IMR-90 (cell line): Measurements from ENCODE around the gene UNC5A. TPM values are rescaled to one million over a fixed set of nuclear protein-coding genes. Genes with fewer than 3 reads are reported as not detected.

Source experiments
- ATAC-seq: fragments of 200-7000 bp; cut with Tn5 transposase; 2 replicates; pipeline ENCODE4 v1.9.1; 2020; ENCODE audit warnings: low read depth, mild to moderate bottlenecking, moderate library complexity
- BruUV-seq: library from RNA; stranded (reverse); fragments of 400-500 nt; replicated peaks from 2 replicates; lab custom pipeline; 2021; lab: Mats Ljungman, UMichigan
- CTCF ChIA-PET: fragments of 300-600 bp; formaldehyde crosslinking; extraction: SDS; loops from one replicate; lab custom pipeline; 2021; ENCODE audit warnings: antibody characterized with exemption; lab: Yijun Ruan, JAX
- POLR2A ChIA-PET: fragments of 300-600 bp; sonication (Branson Sonifier 250); formaldehyde crosslinking; loops from one replicate; lab custom pipeline; 2022; ENCODE audit warnings: antibody characterized with exemption; ENCODE audit not compliant: unreplicated experiment; lab: Charles Lee
- DNase-seq: peaks from one replicate; pipeline ENCODE4 v3.0.0; 2013
- H2AFZ ChIP-seq: replicated peaks from 2 replicates; pipeline ENCODE3; 2013; ENCODE audit warnings: low read length, mild to moderate bottlenecking; ENCODE audit not compliant: poor library complexity
- H2AK5ac ChIP-seq: 2 replicates; pipeline ENCODE4 v1.6.1; 2013; ENCODE audit warnings: low read depth, low read length, inconsistent platforms
- H2AK9ac ChIP-seq: replicated peaks from 2 replicates; pipeline ENCODE3; 2013; ENCODE audit warnings: mild to moderate bottlenecking, low read depth, low read length, moderate library complexity; ENCODE audit not compliant: poor library complexity
- H2BK120ac ChIP-seq: 2 replicates; pipeline ENCODE4 v1.6.1; 2013; ENCODE audit warnings: low read depth, low read length, inconsistent platforms
- H2BK15ac ChIP-seq: 3 replicates; pipeline ENCODE4 v1.6.1; 2013; ENCODE audit warnings: low read depth, low read length, inconsistent platforms
- H2BK20ac ChIP-seq: 2 replicates; pipeline ENCODE4 v1.6.1; 2013; ENCODE audit warnings: low read depth, mild to moderate bottlenecking, inconsistent platforms, low read length, moderate library complexity
- H2BK5ac ChIP-seq: 2 replicates; pipeline ENCODE4 v1.6.1; 2013; ENCODE audit warnings: mild to moderate bottlenecking, low read depth, low read length, inconsistent platforms; ENCODE audit not compliant: poor library complexity, severe bottlenecking
- H3K14ac ChIP-seq: replicated peaks from 2 replicates; pipeline ENCODE4 v1.6.1; 2013; ENCODE audit warnings: low read depth, low read length, inconsistent platforms
- H3K18ac ChIP-seq: 2 replicates; pipeline ENCODE4 v1.6.1; 2013; ENCODE audit warnings: low read depth, low read length, control low read depth
- H3K23ac ChIP-seq: 2 replicates; pipeline ENCODE4 v1.6.1; 2013; ENCODE audit warnings: low read depth, low read length, inconsistent platforms
- H3K27ac ChIP-seq: 2 replicates; pipeline ENCODE4 v1.5.1; 2013; ENCODE audit warnings: mild to moderate bottlenecking, control low read depth, low read length; ENCODE audit not compliant: insufficient read depth
- H3K27me3 ChIP-seq: 2 replicates; pipeline ENCODE4 v1.6.1; 2013; ENCODE audit warnings: low read length; ENCODE audit not compliant: control insufficient read depth, insufficient read depth
- H3K36me3 ChIP-seq: 2 replicates; pipeline ENCODE4 v1.6.1; 2013; ENCODE audit warnings: low read length, mixed read lengths; ENCODE audit not compliant: control insufficient read depth, insufficient read depth
- H3K4ac ChIP-seq: 2 replicates; pipeline ENCODE4 v1.6.1; 2013; ENCODE audit warnings: low read depth, low read length, inconsistent platforms
- H3K4me1 ChIP-seq: 2 replicates; pipeline ENCODE4 v1.6.1; 2013; ENCODE audit warnings: low read length, mixed read lengths; ENCODE audit not compliant: control insufficient read depth, insufficient read depth
- H3K4me2 ChIP-seq: 2 replicates; pipeline ENCODE4 v1.6.1; 2013; ENCODE audit warnings: low read depth, mild to moderate bottlenecking, control low read depth, low read length, moderate library complexity
- H3K4me3 ChIP-seq: 2 replicates; pipeline ENCODE4 v1.5.1; 2013; ENCODE audit warnings: low read depth, mild to moderate bottlenecking, control low read depth, low read length, moderate library complexity; ENCODE audit not compliant: insufficient read depth
- H3K56ac ChIP-seq: 2 replicates; pipeline ENCODE4 v1.6.1; 2013; ENCODE audit warnings: low read length, inconsistent platforms; ENCODE audit not compliant: insufficient read depth; ENCODE audit errors: extremely low read depth
- H3K79me1 ChIP-seq, 2 experiments: 2 replicates each; pipeline ENCODE4 v1.6.1; 2013; ENCODE audit warnings: low read length in 2 of 2, inconsistent platforms in 1 of 2, low read depth in 1 of 2
- H3K9ac ChIP-seq: 2 replicates; pipeline ENCODE4 v1.6.1; 2013; ENCODE audit warnings: low read depth, low read length, control low read depth
- H3K9me1 ChIP-seq: 2 replicates; pipeline ENCODE4 v1.6.1; 2013; ENCODE audit warnings: low read length, inconsistent platforms; ENCODE audit not compliant: insufficient read depth
- H3K9me3 ChIP-seq: 2 replicates; pipeline ENCODE4 v1.6.1; 2013; ENCODE audit warnings: low read length; ENCODE audit not compliant: control insufficient read depth, insufficient read depth
- H4K20me1 ChIP-seq: 2 replicates; pipeline ENCODE4 v1.6.1; 2013; ENCODE audit warnings: low read length, inconsistent platforms; ENCODE audit not compliant: insufficient read depth
- H4K5ac ChIP-seq: 2 replicates; pipeline ENCODE4 v1.6.1; 2013; ENCODE audit warnings: mild to moderate bottlenecking, low read depth, low read length, control low read depth
- H4K8ac ChIP-seq, 2 experiments: 2 replicates each; pipeline ENCODE4 v1.6.1; 2013; ENCODE audit warnings: low read depth in 2 of 2, low read length in 2 of 2, control low read depth in 1 of 2, inconsistent platforms in 1 of 2
- H4K91ac ChIP-seq: 2 replicates; pipeline ENCODE4 v1.6.1; 2013; ENCODE audit warnings: low read depth, low read length, inconsistent platforms; ENCODE audit not compliant: insufficient read depth
- CHD1 ChIP-seq: IDR thresholded peaks from 2 replicates; pipeline ENCODE4 v1.6.1; 2012; ENCODE audit warnings: low read depth, low read length, improper control_type of control experiment
- MAZ ChIP-seq: IDR thresholded peaks from 2 replicates; pipeline ENCODE4 v1.6.1; 2012; ENCODE audit warnings: low read depth, mild to moderate bottlenecking, low read length, improper control_type of control experiment, moderate library complexity, borderline replicate concordance
- MXI1 ChIP-seq: IDR thresholded peaks from 2 replicates; pipeline ENCODE4 v1.6.1; 2012; ENCODE audit warnings: low read depth, mild to moderate bottlenecking, low read length, moderate library complexity, borderline replicate concordance
- NFE2L2 ChIP-seq: fragments of 150-350 bp; IDR thresholded peaks from 2 replicates; pipeline ENCODE4 v1.6.1; 2016; ENCODE audit warnings: low read depth, mild to moderate bottlenecking, low read length
- SMC3 ChIP-seq: fragments of 150-350 bp; IDR thresholded peaks from 2 replicates; pipeline ENCODE4 v1.6.1; 2016; ENCODE audit warnings: low read depth, mild to moderate bottlenecking, antibody characterized with exemption, low read length, moderate library complexity
- WGBS, 2 experiments: methylation state at CpG; one replicate each; pipeline versions ENCODE4 v1.1.5 to v1.1.7; 2013; ENCODE audit warnings: missing lambda C conversion rate in 2 of 2; ENCODE audit not compliant: insufficient read length in 1 of 2; ENCODE audit errors: extremely low coverage in 2 of 2; 5-methylcytosine and 5-hydroxymethylcytosine counted together
- dilution Hi-C: fragments of 300-500 bp; cut with HindIII; formaldehyde crosslinking; loops from one replicate; pipeline ENCODE4 v1.14.3; 2018; ENCODE audit warnings: low sequenced_read_pairs; ENCODE audit not compliant: unreplicated experiment
- in situ Hi-C: fragments of 300-500 bp; cut with MboI; formaldehyde crosslinking; loops from 3 replicates; pipeline ENCODE4 v1.14.3; 2019; ENCODE audit warnings: low sequenced_read_pairs, inconsistent platforms, mixed read lengths
- intact Hi-C: fragments of 100-400 bp; cut with micrococcal nuclease; formaldehyde crosslinking; loops from 2 replicates; pipeline ENCODE4 v1.10.0; 2022
- polyA plus RNA-seq, 3 experiments: library from polyadenylated mRNA; depleted of rRNA; stranded (reverse); fragments of >200 nt; gene quantifications; 2 replicates each; pipeline ENCODE4 v1.2.3, GENCODE V29; 2012; ENCODE audit warnings: low replicate concordance in 1 of 3
- total RNA-seq: library from RNA; depleted of rRNA; stranded (reverse); fragments of >200 nt; gene quantifications from 2 replicates; pipeline ENCODE4 v1.2.3, GENCODE V29; 2012
- TF ChIP-seq, protein P1 (sequence below): fragments of 150-350 bp; IDR thresholded peaks from 2 replicates; pipeline ENCODE4 v1.6.1; 2016; ENCODE audit warnings: low read depth, mild to moderate bottlenecking, low read length, moderate library complexity, borderline replicate concordance

The UNC5A gene
- total and polyA plus RNA-seq, 2 of the 4 experiments (the other 2 are of a cell fraction): not detected

DNA sequence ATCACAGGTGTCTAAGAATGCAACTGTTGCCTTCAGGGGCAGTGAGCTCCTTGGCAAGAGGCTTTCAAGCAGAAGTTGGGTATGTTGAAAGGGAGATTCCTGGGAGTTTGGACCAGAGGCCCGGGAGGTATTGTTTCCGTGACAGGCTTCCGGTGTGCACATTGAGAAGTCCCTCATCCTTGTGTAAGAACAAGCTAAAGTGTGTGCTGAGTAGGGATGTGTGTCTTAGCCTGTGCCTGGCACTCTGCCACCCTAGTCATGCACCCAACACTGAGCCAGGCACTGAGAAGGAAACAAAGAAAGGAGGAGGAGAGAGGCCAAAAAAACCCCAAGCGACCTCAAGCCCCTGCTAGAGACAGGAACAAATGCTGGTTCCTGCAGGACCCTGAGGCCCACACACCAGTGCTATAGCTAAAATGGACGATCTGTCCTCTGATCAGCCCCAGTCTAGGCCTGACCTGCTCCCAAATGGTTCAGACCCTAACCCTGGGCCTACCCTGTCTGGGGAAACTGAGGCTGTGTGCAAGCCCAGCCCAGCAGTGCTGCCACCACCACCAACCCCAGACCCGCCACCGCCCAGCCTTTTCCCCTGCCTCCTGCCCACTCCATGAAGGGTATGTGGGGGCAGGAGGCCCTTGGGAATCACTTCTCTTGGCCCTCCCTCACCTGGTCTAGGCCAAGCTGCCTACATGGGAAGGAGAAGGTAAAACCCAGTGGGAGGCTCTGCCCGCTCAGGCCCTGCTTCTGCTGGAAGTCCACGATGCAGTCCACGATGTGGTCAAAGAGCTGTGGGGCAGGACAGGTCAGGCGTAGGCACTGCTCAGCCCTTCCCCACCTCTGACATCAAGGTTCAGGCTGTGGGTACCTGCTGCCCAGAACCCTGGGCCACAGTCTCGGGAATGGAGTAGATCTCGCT, 76.2 kb downstream of the UNC5A start:
- ChIA-PET CTCF (no interaction called here), POLR2A (interaction anchor here (0.5 kb wide), 1 partner anchor 212 kb away, joined by 7 read pairs; no protein-coding TSS in a partner anchor)
- Histone ChIP-seq H4K8ac (no peak overlapping the region), H3K23ac (no peak overlapping the region), H2BK15ac (no peak overlapping the region), H3K4ac (no peak overlapping the region), H3K4me3 (no peak overlapping the region), H3K27ac (no peak overlapping the region), H3K27me3 (peaks cover 50% of the 10 kb centered on the region), H3K56ac (no peak overlapping the region), H3K4me2 (no peak overlapping the region), H2BK20ac (no peak overlapping the region), H2AFZ (peak overlapping the region; percentile 44), H4K20me1 (no peaks in the 10 kb centered on the region), H2BK5ac (no peak overlapping the region), H3K36me3 (no peaks in the 10 kb centered on the region), H3K18ac (no peak overlapping the region), H3K14ac (no peak overlapping the region), H3K9ac (no peak overlapping the region), H2AK5ac (no peak overlapping the region), H3K9me1 (no peaks in the 10 kb centered on the region), H4K5ac (no peak overlapping the region), H2AK9ac (no peak overlapping the region), H3K9me3 (no peaks in the 10 kb centered on the region), H3K79me1 (no peaks in the 10 kb centered on the region), H4K91ac (no peak overlapping the region), H2BK120ac (no peak overlapping the region), H3K4me1 (no peaks in the 10 kb centered on the region)
- in situ Hi-C loops: no loop called here
- WGBS, 2 experiments: 83% methylated on average over 2 of the region's 13 CpGs; no CpG with 5 or more reads in 1 of the 2 experiments
- intact Hi-C loops: no loop called here
- TF ChIP-seq MXI1 (no peak), NFE2L2 (no peak), SMC3 (no peak), MAZ (no peak), CHD1 (no peak)
- TF ChIP-seq, protein P1, sequence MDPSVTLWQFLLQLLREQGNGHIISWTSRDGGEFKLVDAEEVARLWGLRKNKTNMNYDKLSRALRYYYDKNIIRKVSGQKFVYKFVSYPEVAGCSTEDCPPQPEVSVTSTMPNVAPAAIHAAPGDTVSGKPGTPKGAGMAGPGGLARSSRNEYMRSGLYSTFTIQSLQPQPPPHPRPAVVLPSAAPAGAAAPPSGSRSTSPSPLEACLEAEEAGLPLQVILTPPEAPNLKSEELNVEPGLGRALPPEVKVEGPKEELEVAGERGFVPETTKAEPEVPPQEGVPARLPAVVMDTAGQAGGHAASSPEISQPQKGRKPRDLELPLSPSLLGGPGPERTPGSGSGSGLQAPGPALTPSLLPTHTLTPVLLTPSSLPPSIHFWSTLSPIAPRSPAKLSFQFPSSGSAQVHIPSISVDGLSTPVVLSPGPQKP: no peak
- ATAC-seq (no peak), DNase-seq (no peak)
- dilution Hi-C loops: no loop called here
- BruUV-seq: no TSS peak
